CD1c-positive myeloid dendritic cell (primary cell): ENCODE data around the gene DPM1.
"Not testable (repeated sequence)": the region's sequence is repeated elsewhere in the genome, so short reads cannot be mapped to it uniquely, and the experiment has no call there.

ENCODE experiments used
- DNase-seq: peaks from one replicate; pipeline ENCODE4 v3.0.0-alpha.2; 2016; ENCODE audit errors: extremely low spot score

DPM1 gene

DNA sequence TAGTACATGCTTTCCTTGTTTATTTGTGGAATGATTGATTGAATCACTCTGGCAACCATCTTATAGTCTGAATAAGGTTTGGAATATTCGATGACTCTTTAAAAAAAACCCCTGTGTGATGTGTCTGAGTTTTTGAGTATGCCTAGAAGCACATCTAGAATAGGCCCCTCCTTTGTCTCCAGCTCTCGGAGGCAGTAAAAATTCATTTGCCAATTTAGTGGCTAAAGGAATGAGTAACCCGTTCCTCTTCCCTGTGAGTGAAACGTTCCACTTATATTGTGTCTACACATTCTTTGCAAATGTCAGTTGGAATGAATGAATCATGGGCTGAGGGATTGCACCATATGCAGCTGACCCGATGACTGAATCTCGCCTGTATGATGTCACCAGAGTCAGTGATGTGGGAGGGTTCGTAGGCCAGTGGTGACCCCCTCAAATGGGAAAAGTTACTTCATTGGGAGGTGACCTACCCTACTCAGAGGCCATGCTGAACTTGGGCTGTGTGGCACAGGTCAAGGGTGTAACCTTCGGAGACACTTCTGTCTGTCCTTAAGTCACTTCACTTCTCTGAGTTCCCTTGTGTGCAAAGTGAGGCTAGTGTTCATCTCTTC, 21.8 kb upstream of the DPM1 start:
- DNase-seq = peak; percentile 92

DNA sequence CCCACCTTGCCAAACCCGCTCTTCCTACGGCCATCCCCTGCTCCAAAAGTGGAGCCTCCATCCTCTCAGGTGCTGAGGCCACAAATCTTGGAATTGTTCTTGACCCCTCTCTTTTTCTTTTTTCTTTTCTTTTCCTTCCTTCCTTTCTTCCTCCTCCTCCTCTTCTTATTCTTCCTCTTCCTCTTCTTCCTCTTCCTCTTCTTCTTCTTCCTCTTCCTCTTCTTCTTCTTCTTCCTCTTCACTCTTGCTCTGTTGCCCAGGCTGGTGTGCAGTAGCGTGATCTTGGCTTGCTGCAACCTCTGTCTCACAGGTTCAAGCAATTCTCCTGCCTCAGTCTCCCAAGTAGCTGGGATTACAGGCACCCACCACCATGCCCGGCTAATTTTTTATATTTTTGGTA, 20.2 kb upstream of the DPM1 start:
- DNase-seq = not testable (repeated sequence)

DNA sequence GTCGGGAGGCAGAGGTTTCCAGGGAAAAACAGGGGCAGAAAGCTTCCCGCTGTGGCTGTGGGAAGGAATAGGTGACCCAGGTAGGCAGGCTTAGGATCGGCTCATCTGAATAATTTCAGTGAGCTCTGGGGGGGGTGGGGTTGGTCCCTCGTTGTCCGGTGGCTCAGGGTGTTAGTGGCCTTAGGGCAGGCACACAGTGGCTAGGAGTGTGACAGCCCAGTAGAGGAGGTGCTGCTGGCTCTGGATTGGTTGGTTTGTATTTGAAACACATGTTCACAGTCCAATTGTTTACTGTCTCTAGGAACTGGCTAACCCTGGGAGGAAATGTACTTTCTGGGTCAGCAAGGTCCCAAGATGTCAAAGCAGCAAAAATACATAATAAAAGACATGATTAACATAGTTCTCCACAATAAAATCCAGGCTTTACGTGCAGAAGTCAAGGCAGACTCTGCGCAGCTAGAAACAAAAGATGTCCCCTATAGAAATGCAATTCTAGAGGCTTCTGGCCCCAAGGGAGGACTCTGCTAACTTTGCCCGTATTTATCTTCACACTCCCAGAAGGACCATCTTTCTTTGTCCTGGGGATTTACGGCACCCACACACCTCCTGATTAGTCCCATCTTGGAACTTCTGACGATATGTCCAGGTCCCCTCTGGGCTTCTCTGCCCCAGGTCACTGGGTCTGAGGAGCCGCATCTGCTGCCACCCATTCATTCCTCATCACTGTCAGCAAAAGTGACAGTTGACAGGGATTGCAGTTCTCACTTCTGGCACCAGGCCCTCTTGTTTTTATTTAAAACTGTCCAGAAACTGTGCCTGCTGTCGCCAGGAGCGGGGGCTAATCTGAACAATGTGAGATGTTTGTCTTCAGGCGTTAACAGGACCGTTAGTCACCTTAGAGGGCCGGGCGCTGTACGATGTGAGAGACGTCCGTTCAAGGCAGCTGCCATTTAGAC, 19.0 kb upstream of the DPM1 start:
- no peak for DNase-seq

DNA sequence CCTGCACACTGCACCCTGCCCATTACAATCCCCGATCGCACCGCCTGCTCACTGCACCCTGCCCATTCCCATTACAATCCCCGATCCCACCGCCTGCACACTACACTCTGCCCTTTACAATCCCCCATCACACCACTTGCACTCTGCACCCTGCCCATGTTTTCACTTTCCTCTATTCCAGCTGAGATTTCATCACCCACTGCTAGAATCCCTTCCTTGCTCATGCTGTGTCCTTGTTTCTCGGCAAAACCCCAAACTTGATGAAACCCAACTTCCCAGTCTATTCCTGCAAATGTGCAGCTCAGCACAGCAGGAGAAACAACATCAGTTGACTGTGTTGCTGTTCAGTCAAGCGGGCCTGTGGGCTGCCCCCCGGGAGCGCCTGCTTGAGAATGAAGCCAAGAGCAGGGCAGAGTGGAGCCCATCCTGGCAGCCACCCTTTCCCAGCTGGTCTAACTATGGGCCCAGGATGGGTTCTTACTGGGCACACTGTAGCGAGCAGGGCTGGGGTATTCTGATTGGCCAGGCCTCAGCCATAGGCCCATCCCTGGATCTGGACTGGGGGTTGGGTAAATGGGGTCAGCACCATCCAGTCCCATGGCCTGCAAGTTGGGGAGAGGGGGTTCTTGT, 17.5 kb upstream of the DPM1 start:
- no peak for DNase-seq

DNA sequence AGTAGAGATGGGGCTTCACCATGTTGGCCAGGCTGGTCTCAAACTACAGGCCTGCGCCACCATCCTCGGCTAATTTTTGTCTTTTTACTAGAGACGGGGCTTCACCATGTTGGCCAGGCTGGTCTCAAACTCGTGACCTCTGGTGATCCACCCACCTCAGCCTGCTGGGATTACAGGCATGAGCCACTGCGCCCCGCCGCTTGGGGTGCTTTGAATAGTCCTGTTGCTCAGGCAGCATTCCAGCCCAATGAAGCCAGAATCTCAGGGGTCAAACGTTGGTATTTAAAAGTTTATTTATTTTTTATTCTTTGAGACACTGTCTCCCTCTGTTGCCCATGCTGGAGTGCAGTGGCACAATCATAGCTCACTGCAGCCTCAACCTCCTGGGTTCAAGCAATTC, 11.6 kb upstream of the DPM1 start:
- no peak for DNase-seq

DNA sequence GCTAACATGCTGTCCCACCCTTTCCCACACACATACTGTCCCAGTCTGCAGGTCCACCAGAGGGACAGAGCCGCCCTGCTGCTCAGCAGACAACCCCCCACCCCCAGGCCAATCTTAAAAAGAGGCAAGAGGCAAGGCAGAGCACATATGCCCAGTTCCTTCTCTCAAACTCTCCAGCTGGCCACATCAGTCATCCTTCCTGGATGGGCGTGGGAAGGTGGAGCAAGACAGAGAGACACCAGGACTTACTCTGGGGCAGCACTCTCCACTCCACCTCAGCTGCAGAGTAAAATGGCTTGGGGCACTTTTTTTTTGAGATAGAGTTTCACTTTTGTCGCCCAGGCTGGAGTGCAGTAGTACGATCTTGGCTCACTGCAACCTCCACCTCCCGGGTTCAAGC, 11.1 kb upstream of the DPM1 start:
- no peak for DNase-seq

DNA sequence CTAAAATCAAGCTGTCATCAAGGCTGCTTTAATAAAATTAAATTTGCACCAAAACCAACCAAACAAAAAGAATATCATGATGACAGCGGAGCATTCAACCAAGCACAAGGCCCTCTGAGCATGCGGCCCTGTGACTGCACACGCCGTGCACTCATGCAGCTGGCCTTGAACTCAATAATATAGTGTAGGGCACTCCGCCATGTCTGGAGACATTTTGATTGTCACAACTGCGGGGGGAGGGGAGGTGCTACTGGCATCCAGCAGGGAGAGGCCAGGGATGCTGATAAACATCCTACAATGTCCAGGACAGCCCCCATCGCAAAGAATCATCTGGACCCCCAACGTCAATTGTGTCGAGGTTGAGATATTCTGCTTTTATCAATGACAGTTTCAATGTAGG, 10.0 kb upstream of the DPM1 start:
- DNase-seq = no peak

DNA sequence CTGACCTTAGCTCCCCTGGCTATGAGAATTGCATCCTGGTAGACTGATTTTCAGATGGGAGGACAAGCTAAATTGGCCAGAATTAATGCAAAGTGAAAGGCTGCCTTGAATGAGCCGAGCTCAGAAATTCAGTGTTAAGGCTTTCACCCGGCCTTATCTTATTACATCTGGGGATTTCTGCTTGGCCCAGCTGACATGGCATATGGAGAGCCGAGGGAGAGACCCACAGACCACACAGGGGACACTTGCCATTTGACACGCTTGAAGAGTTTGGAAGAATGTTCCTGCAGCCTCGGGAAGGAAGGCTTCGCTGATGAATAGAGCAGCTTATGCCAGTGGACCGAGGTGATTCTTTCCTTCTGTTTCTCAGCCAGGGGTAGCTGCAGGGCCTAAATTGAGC, 9.3 kb upstream of the DPM1 start:
- no peak for DNase-seq

DNA sequence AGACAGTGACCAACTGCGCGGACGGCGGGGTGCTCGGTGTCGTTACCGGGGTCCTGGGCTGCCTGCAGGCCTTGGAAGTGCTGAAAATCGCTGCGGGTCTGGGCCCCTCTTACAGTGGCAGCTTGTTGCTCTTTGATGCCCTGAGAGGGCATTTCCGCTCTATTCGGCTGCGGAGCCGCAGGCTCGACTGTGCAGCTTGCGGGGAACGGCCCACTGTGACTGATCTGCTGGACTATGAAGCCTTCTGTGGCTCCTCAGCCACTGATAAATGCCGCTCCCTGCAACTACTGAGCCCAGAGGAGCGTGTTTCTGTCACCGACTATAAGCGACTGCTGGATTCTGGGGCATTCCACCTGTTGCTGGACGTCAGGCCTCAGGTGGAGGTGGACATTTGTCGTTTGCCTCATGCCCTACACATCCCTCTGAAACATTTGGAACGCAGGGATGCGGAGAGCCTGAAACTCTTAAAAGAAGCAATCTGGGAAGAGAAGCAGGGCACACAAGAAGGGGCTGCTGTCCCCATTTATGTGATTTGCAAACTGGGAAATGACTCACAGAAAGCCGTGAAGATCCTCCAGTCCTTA, 1.3 kb upstream of the DPM1 start:
- DNase-seq = no peak

DNA sequence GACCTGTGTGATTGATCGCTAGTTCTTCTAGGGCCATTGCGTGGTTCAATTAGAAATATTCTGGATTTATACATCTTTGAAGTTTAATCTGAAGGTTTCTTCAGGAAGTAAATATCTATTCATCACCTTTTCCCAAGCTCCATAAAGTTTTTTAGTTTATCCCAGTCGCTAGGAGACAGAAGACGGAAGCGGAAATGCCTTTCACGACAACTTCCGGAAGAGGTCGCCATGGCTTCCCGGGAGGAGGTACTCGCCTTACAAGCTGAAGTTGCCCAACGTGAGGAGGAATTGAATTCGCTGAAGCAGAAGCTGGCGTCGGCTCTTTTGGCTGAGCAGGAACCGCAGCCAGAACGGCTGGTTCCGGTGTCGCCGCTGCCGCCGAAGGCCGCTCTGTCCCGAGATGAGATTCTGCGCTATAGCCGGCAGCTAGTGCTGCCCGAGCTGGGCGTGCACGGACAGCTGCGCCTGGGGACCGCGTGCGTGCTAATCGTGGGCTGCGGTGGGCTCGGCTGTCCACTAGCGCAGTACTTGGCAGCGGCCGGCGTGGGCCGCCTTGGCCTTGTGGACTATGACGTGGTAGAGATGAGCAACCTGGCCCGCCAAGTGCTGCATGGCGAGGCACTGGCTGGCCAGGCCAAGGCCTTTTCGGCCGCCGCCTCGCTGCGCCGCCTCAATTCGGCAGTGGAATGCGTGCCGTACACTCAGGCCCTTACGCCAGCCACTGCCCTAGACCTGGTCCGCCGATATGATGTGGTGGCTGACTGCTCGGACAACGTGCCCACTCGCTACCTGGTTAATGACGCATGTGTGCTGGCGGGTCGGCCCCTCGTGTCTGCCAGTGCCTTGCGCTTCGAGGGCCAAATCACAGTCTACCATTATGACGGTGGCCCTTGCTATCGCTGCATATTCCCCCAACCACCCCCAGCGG, 547 bp upstream of the DPM1 start, which contains the start of gene MOCS3:
Gene MOCS3 (plus strand): TSS at position 204 of the 928 bp plus-strand sequence. CDS start 25 bp downstream, at position 229.
- DNase-seq = peak; percentile 98

DNA sequence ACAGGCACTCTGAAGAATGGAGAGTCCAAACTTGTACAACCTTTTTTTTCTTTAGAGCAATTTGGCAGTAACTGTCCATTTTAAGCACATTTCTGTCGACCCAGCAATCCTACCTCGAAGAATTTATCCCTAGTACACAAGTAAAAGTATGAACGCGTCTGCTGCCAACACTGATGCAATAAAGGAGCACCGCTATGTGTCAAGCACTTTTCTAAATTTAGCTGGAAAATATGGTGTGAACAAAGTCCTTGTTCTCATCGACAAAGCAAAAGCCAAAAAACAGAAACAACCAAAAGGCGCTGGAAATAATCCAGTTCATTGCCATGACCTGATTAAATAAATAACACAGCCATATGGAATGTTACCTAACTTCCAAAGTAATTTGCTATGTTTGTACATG, 1.1 kb downstream of the DPM1 start:
- peak; percentile 10 for DNase-seq

DNA sequence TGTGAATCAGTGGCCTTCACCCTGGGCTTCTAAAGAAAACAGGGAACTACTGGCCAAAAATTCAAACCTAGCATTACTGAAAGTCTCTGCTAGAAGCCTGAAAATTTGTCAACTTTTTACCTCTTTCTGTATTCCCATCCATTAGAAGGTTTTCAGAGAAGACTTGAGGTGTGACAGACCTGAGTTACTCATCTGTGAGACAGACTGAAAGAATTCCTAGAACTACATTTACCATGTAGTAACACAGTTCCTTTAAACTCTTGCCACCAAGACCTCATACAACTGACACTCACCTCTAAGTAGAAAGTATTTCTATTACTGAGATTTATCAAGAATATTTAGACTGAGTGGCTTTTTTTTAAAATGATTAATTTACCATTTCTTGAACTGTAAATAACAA, 4.5 kb downstream of the DPM1 start:
- no peak for DNase-seq

DNA sequence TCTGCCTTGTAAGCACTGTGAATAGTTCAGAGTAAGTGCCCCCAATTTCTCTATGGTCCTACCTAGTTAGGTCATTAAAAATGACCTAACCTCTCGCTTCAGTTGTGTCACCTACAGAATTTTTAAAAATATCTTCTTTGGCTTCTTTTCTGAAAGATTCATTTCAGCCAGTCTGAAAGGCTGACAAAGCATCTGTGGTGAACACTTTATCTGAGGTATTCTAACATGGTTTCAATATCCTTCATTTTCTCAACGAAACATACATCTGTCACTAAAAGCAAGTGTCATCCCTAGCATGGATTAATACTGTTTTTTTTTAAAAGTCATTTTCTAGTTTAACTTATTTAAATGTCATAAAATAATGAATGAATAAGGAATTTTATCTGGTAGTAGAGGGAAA, 5.1 kb downstream of the DPM1 start:
- DNase-seq = no peak

DNA sequence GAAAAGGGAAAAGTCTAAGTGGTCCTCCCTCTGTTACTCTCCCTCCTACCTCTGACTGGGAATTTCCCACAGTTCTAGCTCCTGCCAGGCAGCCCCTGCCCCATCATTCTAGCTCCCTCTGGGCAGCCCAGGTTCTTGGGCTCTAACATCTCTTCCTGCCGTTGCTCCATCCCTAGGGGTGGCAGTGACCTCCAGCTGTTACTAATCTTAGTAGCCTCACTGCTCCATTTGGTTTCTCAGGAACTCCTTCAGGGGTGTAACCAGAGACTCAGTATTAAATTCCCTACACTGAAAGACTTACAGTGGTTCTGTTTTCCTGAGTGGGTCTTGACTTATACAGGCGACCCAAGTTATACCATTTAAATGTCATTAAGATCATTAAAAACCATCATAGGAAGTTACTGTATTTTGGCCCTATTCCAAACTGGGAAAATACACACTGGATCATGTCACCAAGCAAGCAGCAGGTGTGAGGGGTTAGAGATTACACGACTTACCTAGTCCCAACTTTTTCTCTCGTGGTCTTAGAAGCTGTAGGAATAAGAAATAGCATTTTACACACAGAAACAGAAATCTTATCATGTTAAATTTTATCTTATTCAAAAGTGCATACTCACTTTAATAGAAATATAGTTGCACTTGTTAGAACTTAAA, 10.1 kb downstream of the DPM1 start:
- no peak for DNase-seq

DNA sequence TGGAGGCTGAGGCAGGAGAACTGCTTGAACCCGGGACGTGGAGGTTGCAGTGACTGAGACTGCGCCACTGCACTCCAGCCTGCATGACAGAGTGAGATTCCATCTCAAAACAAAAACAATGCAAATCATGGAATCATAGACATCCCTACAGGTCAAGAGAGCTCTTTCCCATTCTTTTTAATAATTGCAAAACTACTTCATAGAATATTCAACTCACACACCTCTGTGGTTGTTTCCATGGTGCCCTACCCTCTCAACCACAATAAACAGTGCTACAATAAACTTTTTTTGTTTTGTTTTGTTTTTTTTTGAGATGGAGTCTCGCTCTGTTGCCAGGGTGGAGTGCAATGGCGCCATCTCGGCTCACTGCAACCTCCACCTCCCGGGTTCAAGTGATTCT, 15.3 kb downstream of the DPM1 start:
- DNase-seq = no peak

DNA sequence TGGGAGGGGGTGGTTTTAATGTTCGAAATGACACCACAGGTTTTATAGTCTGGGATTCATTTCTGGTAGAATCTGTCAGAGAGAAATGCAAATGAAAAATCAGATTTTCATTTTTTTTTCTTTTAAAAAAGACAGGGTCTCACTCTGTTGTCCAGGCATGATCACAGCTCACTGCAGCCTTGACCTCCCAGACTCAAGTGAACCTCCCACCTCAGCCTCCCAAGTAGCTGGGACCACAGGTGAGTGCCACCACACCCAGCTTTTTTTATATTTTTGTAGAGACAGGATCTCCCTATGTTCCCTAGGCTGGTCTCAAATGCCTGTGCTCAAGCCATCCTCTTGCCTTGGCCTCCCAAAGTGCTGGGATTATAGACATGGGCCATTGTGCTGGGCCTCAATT, 24.7 kb downstream of the DPM1 start:
- DNase-seq = no peak

DNA sequence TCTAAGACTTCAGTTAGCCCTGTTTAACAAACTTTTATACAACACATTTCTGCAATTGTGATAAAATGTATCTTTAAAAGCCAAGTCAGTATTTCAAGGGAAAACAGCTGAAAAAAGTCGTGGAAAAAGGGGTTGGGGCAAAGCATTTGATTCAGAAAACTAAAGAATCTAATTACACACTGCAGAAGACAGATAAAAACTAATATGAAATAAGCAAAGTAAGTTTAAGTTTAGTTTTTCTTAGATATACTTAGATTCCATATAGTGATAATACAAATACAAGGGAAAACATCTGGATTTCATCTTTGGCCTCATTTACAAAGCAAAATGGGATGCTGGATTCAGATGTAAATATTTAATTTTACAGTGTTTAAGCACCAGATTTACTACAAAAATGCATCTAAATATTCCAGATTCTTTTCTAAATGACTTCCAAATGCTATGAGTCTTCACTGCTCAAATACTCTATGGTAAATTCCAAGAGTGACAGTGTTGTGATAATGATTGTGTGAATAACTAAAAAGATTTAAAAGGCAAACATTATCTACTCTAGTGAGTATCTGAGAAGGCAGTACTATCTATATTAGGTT, 25.5 kb downstream of the DPM1 start:
- no peak for DNase-seq

DNA sequence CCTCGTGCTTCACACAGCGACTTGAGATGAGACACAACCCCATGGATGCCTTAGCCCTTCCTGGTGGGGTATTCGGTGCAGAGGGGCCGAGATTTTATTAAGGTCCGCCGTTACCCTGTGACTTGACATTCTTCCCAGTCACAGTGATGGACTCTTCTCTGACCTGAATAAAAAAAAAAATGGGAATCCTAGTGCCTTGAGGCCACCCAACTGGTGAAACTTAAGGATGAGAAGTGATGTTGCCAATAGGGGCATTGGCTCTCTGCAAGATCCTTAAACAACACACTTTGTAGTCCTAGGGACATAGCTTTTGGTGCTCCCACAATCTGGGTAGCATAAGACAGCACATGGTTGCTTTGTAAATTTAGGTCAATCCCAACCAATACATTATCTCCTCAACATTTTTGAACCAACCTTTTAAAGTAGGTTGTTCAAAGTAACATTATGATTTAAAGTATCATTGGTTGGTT, 26.3 kb downstream of the DPM1 start:
- DNase-seq = no peak

DNA sequence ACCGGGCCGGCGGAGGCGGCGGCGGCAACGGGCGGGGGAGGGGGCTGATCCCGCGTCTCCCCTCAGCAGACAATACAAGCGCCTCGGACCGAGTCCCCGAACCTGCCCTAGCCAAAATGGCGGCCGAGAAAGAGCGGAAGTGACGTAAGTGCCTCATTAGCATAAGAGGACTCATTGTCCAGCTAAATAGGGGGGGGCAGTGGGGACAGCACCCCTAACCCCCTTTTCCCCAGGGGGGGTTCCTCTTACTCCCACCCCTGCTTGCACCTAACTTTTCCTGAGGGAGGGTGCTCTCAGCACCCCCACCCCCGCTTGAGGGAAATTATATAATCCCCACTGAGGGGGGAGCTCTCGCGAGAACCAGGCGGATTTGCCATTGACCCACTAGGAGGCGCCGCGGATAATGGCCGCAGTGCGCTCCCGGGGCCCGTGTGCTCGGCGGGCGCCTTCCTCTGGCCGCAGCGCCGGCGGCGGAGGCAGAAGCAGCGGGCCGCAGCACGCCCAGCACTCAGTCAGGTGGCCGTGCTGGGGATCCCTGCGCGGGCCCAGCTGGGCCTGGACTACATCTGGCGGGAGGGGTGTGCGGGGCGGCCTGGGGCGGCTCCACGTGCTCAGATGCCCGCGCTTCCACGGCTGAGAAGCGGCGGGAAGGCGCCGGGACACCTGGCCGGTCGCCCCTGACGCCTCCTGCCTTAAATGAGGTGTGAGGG, 26.9 kb downstream of the DPM1 start, which contains the start of gene ADNP:
Gene ADNP (minus strand): TSS at position 132 of the 710 bp plus-strand sequence. CDS start 27,441 bp downstream, outside the sequence.
- peak; percentile 95 for DNase-seq

DNA sequence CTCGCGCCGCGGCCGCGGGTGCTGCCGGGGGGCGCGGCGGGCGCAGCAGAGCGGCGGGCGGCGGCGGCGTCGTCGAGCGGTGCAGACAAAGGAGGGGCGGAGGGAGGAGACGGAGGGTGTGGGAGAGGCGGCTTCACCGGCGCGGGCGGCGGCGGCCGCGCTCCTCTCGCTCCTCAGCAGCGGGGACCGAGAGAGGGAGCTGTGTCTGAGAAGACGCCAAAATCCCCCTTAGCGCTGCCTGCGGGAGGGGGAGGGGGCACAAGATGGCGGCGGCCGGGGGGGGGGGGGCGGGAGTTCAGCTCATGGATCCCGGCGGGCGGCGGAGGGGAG, 27.4 kb downstream of the DPM1 start:
- no peak for DNase-seq
